HT1080 (cell line): ENCODE results near the gene NRXN3. TPM values are rescaled to one million over a fixed set of nuclear protein-coding genes. Genes with fewer than 3 reads are reported as not detected.

Experiments
- DNase-seq: peaks from one replicate; pipeline ENCODE4 v3.0.0-alpha.2; 2015; ENCODE audit warnings: low read depth
- total RNA-seq: library from RNA; depleted of rRNA; stranded (reverse); fragments of >200 nt; shearing (Covaris generic); gene quantifications from 2 replicates; pipeline ENCODE4 v1.2.3, GENCODE V29; 2014

Gene NRXN3
- total RNA-seq, 1 experiment from 2014 or later, result 1.2 TPM

DNA sequence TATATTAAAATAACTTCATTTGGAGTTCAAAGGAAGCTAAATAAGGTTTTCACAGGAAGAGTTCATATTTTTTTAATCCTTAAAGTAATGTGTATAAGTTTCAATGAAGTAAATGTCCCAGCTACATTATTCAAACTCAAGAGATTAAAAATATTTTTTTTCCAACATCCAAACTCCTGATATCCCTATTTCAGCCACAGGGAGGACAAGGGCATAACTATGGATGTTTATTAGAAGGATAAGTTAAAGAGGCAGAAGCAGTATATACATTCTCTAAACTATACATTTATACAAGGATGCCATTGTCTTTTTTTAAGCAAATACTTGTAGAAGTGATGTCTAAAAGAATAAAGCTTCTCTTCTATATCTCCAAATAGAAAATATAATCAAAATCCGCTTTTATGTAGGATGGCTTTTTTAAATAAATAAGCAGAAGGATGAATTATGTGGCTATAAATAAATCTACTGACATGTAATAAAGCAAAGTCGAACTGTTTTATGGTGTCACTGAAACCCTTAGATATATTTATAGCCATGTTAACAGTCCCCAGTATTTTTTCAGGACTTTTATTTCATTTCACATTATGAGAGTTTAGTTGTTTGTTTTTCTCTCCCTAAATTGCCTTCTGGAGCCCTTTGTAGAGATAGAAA is 1104.6 kb downstream of the NRXN3 start:
- DNase-seq, result no peak

DNA sequence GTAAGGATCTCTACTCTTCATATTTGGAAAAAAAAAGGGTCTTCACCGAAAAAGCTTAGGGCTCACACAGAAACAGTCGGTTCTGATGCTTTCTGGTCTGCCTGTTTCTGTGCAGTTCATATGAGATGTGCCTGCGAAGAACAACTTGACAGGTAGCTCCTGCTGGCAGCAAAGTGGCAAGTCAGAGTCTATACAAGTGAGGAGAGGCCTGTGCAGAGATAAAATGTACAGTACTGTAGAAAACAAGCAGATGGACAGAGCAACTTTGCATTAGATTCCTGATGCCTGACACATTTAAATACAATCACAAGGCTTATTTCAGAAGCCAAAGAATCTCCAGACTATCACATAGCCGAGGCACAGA is 1105.1 kb downstream of the NRXN3 start:
- no peak for DNase-seq

DNA sequence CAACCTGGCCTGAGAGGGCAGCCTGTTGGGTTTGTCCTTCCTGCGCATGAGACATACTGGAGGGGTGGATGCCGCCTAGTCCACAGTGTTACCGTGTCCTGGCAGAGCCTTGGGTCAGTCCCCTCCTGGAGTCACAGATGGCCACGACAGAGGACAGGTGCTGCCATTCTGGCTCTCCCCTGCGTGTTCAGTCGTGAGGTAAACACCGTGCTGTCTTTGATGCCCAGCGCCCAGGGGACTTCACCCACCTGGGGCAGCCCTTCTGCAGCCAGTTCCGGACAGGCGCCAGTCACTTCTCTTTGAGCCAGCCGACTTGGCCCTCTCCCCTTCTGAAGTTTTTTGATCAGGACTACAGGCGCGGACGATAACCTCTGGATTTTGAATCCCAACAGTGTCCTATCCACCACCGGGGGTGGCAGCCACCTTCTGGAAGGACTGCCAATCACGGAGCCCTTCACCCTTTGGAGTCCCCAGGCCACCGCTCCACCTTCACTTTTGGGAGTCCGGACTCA is 1108.2 kb downstream of the NRXN3 start:
- DNase-seq, result no peak

DNA sequence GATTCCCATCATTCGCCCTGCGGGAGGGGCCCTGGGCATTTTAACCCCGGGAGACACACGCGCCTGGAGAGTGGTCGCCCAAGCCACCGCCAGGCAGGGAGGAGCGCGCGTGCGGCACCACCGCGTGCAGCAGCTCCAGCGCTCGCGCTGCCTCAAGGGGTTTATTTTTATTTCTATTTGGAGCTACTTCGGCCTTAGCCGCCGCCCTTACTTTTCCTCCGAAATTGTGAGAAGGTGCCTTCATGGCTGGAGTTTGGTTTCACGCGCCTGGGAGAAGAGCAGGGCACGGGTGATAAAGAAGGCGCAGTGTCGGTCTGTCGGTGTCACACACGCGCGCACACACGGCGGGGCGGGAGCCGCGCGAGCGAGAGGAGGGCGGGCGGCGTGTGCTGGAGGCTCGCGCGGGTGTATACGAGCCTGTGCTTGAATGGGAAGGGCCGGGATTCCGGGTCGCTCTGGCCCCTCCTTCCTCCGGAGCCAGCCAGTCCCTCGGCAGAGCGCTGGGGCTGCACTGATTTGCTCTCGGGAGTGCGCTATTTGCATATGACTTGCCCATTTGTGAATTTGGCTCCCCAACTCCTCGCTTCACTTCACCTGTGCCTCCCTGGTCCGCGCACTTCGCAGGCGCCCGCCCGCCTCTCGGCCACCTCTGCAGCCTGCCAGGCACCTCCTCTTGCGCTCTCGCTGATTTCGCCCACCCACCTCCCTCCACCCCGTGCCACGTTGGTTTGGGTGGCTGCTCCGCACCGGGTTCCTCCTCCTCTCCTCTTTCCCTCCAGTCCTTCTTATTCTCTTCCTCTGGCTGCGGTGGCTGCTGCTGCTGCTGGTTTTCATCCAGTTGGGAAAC is 1108.8 kb downstream of the NRXN3 start:
- peak; percentile 94 for DNase-seq

DNA sequence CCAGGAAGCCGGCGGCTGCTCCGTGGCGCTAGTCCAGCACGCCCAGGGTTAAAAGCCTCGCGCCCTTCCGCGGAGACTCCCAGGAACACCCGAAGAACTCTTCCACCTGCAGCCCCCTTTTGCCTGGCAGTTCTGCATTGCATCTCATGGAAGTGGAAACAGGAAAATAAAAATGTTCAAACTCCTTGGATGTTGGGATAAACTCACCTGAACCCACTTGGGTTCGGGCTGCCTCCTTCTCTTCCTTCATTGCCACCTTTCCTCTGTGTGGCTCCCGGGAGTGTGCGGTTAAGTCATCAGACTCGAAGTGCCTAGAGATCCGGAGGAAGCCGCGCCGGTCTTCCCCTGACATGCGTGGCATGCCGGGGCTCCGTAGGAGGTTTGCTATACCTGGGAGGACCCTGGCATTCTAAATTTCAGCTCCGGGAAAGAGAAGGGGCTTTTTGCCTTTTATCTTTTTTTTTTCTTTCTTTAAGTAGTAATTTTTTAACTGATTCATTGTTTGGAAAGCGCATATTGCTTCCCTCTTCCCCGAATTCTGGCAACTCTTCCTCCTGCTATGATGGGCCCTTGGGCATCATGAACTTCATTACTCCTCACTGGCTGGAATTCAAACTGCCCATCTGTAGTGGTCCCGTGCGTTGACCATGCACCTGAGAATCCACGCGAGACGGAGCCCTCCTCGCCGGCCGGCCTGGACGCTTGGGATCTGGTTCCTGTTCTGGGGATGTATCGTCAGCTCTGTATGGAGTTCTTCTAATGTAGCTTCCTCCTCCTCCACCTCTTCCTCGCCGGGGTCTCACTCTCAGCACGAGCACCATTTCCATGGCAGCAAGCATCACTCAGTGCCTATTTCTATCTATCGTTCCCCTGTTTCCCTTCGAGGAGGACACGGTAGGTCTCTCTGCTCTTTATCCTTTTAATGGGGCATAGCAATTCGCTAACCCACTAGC is 1109.7 kb downstream of the NRXN3 start:
- peak; percentile 27 for DNase-seq

DNA sequence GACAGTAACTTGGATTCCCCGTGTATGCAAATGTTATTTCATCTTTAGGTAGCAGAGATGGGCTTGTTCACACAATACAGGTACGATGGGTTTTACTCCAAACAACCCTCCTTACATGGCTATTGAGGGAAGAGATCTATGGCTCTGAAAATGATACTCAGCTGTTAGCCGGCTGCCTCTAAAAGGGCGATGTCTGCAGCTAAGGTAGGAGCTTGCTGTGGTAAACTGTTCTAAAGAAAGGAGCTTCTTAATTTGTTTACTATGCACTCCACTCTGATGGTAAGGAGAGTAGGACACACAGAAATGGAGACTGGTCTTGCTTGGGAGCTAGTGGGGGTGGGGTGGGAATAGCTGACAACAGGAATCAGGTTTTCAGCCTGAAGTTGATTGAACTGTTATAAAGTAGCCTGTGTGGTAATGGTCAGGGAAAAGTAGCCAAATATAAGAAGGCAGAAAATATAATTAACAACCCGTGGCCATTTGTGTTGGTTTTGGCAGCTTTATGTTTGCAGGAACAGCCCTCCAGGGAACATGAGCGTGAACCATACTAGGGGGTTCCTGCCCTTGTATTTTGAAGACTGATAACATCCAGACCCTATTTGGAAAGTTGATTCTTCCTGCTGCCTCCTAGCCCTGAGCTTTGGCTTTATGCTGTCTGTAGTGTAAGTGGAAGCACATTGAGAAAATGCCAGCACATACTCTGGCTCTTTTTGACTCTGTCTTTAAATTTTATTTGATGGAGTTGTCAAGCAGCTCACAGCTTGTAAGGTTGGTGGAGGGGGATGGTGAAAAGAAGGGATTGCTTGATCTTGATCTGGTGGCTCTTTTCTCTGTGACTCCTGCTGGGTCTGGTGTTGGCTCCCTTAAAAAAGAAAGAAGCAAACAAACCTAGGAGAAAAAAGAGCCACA is 1111.3 kb downstream of the NRXN3 start:
- DNase-seq, result no peak

DNA sequence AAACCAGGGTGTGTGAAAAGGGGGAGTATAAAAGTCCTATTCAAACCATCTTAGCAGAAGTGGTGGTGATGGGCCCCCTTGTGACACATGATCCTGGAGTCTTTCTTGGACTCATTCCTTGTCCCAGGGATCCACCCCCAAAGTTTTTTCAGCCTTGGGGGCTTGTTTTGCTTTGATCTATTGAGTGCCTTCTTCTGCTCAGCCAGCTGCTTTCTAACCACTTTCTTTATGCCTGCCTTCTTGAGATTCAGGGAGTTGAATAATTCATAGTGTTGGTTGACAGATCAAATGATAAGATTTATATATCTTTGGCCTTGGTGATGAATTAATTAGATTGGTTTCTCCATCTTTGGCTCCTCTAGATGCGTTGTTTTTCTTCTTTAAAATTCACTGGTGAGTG is 1114.4 kb downstream of the NRXN3 start:
- DNase-seq, result no peak

DNA sequence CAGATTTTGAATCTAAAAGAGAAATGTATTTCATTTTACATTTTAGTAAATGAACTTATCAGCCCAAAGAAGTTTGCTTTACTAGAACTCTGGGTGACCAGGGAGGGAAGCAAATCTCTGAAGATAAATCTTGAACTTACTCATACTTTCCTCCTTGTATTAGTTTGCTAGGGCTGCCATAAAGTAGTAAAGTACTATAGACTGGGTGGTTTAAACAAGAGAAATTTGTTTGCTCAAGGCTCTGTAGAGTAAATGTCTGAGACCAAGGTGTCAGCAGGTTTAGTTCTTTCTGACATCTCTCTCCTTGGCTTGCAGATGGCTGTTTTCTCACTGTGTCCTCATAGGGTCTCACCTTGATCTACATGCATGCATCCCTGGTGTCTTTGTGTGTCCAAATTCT is 1115.1 kb downstream of the NRXN3 start:
- no peak for DNase-seq

DNA sequence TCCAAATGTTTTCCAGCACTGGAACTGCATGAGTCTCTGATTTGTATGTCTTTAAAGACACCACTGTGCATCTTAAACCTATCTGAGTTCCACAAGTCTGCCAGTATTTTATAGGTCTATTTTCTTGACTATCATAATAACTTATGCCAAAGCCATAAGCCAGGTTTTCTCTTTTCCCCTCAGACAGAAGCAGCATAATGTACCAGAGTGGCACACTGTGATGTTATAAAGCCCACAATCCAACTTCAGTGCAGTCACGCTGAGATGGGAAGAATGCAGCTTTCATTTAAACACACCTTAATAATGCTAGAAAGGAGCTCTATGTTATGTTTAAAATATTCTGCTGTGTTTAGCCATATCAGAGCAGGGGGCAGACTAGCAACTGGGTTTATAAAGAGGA is 1117.8 kb downstream of the NRXN3 start:
- no peak for DNase-seq

DNA sequence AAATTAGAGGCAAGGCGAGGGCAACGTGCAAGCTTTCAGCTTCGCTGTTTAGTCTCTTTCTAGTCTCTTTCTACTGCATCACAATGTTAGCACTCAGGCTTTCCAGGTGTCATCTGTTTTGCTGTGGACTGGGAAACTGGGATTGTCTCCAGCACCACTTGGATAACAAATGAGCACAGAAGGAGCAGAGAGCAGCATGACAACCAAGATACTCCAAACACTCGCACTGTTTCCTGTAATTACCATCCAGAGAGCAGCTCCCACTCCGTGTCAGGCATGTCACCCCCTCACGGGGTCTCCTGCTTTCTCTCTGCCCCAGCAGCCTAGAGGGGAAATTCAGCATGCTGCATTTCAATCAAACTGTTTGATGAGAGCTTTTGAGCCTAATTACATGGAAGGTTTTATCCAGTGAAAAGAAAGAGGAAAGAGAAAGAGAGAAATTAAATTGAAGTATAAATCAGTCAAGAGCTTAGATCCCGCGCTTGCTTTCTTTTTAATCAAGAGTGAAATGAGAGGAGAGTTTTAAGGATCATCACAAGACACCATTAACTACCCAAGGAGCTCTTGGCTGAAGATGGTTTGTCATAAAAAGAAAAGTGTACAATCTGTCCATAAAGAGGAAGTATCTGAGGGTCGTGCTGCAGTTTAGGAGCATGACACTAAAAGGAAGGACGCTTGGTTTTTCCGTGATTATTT is 1123.5 kb downstream of the NRXN3 start:
- no peak for DNase-seq

DNA sequence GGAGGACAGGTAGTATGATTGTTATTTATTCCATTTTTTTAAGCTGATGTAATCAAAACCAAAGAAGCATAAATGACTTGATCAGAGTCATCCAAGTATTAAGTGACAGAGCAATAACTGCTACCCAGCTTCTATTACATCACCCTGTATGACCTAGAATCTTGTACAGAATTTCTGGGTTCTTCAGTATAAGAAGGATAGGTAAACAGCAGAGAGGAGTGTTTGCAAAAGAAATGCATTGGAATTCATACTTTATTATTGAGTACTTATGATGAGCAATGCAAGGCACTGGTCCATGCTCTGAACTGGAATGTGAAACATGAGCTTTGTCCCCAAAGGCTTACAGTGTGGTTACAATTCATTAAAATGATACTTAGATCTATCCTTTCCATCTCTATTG is 1124.3 kb downstream of the NRXN3 start:
- no peak for DNase-seq

DNA sequence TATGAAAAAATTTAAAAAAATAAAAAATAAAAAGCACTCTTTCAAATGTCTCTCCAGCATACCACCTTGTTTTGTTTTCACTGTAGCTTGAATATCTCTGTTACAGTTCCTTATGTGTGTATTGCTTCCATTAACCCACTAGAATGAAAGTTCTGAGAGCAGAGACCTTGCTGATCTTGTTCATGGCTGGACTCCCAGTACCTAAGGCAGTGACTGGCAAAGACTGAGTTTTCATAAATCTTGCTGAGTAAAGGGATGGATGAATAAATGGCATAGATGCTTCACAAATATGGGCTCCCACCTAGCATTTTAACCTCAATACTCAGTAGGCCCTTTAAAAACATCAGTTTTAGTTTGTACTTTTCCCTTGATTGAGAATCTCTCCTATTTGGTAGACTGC is 1125.2 kb downstream of the NRXN3 start:
- no peak for DNase-seq

DNA sequence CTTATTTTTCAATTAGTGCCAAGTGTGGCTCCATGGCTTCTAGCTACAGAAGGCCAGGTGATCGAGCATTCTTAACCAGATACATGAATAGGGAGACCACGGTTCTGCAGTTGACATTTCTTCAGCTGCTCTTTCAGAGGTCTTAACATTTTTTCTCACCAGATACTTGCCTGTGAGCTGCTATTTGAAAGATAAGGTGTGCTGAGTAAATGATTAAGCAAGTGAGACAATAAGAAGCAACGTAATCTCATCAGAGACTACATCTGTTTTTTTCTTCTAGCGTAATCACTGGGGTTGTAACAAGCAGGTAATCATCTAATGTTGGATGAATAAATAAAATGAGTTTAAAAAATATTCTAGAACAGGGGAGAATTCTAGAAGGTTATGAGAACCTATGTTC is 1128.2 kb downstream of the NRXN3 start:
- DNase-seq, result no peak

DNA sequence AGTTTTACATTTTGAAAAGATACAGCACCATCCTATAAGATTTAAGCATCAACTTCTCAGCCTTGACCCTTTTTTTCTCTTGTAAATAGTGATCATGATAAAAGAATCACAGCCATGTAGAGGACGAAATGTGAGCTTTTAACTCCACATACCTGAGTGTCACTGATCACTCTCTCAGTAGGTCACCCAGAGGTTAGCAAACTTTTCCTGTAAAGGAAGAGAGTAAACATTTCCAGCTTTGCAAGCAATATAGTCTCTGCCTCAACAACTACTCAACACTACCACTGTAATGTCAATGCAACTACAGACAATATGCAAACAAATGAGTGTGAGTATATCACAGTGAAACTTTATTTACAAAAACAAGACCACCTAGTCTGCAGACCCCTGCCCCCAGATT is 1129.0 kb downstream of the NRXN3 start:
- no peak for DNase-seq

DNA sequence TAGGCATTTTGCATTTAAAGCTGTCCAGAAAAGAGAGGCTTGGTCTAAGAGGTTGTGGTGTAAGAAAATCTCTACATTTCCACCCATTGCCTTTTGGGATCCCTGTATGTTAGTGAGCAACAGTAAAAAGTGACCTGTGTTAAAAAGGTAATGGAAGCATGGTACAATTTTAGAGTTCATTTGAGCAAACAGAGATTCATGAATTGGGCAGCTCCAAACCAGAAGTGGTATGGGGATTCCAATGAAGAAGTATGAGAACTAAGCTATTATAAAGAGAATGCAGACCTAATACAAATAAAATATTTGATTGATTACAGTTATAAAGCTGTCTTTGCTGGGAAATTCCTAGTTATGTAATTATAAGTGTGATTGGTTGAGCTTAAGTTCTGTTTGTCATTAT is 1134.1 kb downstream of the NRXN3 start:
- DNase-seq, result no peak

DNA sequence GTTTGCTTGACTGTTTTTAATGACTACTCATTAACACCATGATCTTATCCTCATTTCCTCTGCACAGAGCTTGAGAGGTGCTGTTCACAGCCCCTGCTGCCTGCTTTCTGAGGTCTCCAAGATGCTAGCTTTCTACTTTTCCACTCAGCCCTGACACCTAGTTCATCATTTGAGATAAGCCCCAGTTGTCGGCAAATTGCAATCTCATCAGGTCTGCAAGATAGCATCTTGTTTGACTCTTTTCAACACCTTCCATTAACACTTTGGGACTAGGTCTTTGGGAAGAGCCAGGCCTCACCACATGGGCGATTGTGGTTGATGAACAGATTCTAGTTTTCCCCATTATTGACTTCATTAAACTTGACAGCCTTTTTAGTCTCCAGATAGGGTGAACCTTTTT is 1136.4 kb downstream of the NRXN3 start:
- DNase-seq, result no peak

DNA sequence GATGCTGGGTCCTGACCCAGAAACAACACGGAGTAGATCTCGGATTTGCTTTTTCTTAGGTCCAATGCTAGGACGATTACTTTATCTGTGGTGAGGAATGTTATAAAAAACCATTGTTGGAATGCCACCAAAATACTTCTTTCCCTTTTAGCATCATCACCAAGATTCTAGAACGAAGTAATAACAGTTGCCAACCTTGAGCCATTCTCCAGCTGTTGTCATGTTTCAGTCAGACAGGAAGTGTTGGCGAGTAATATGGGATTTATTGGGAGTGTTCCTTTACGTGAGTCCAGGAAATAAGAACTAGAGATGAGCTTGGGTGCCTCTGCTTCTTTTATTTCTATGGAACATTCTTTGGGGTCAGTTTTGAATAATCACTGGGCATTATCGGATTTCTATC is 1148.2 kb downstream of the NRXN3 start:
- DNase-seq, result peak; percentile 46

DNA sequence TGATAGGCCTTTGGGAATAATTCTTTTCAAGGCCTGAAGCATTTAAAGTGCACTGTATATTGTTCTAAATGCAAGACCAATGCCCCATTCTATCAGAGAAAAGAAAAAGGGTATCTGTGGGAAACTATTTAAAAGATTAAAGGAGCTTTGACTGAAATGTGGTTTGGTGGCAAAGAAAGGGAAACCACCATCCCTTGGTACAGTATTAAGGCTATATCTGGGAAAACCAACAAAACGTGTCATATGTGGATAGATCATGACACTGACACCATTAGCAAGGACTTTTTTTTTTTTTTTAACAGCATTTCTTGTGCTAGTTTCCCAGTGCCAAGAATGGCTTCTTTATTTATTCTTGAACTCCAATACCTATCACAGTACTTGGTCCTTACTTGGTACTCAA is 1150.4 kb downstream of the NRXN3 start:
- DNase-seq, result no peak

DNA sequence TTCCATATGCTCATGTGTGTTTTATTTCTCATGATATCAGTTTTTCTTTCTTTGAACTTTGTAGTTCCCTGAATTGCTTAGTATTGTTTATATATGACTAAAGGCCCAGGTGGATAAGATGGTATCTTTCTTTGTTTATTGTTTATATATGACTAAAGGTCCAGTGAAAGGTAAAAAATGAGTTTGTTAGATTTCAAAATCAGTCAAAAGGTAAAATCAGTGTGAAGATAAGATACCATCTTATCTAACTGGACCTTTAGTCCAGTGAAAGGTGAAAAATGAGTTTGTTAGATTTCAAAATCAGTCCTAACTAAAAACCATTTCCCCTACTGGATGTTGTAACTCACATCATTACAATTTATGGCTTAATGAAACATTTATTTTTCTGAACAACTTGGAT is 1150.9 kb downstream of the NRXN3 start:
- DNase-seq, result no peak

DNA sequence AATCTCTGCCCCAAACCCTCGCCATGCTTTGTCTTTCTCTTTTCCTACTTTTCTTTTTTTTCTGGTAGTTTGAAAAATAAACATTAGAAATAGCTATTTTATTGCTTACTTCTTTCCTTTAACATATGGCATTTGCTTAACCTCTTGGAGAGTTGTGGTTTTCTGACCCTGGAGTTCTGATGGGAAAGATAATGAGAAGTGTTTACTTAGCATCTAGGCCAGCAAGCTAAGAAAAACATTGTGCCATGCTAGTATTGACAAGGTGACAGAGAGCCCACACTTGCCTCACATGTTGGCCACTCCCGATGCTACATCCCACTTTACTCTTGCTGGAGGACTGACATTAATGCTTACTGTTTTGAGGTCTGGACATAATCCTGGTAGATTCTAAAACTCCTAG is 1154.9 kb downstream of the NRXN3 start:
- no peak for DNase-seq
